K562 (cell line): ENCODE results near the gene SMG6. TPM values are rescaled to one million over a fixed set of nuclear protein-coding genes. Genes with fewer than 3 reads are reported as not detected.

Source experiments
- ATAC-seq: fragments of 200-7000 bp; cut with Tn5 transposase; 3 replicates; pipeline ENCODE4 v1.9.1; 2020; ENCODE audit warnings: moderate library complexity
- BruUV-seq: library from RNA; stranded (reverse); fragments of 400-500 nt; replicated peaks from 2 replicates; lab custom pipeline; 2021; lab: Mats Ljungman, UMichigan
- CTCF ChIA-PET: fragments of 300-600 bp; formaldehyde crosslinking; extraction: SDS; loops from one replicate; lab custom pipeline; 2021; ENCODE audit warnings: low intra/inter-chr PET ratio; lab: Yijun Ruan, JAX
- POLR2A ChIA-PET: fragments of 300-600, 350-650 bp; sonication (Branson Sonifier 250); formaldehyde crosslinking; extraction: SDS; loops from one replicate; lab custom pipeline; 2021; ENCODE audit warnings: antibody characterized with exemption, inconsistent platforms; lab: Yijun Ruan, JAX
- DNase-seq, 4 experiments: peaks; one replicate each; pipeline versions ENCODE4 v3.0.0 to v3.0.0-alpha.2; 2011 to 2018; ENCODE audit warnings: low spot score in 3 of 4, mixed read lengths in 3 of 4; ENCODE audit errors: extremely low read depth in 1 of 4
- FAIRE-seq: peaks from 2 replicates; lab custom pipeline; 2011; peaks lifted over from hg19 to GRCh38; lab: Jason Lieb, UNC
- H2AFZ ChIP-seq: 2 replicates; pipeline ENCODE4 v1.6.0; 2011; ENCODE audit warnings: low read depth, low read length, control low read depth, inconsistent platforms
- H3K27ac ChIP-seq: fragments of 200-600 bp; 3 replicates; pipeline ENCODE4 v1.8.0; 2011; ENCODE audit warnings: low read depth, mild to moderate bottlenecking, control low read depth, inconsistent platforms, low read length, moderate library complexity, mixed read lengths; ENCODE audit errors: extremely low read depth
- H3K27me3 ChIP-seq, 2 experiments: fragments of 300-600 bp in 1 of 2; 2 replicates in 1 of 2; 3 replicates in 1 of 2; pipeline versions ENCODE4 v1.6.0 to v1.8.0; 2011; ENCODE audit warnings: inconsistent platforms in 2 of 2, low read length in 2 of 2, mild to moderate bottlenecking in 1 of 2, mixed read lengths in 1 of 2, moderate library complexity in 1 of 2; ENCODE audit not compliant: control insufficient read depth in 2 of 2, insufficient read depth in 2 of 2
- H3K36me3 ChIP-seq: fragments of 300-600 bp; 3 replicates; pipeline ENCODE4 v1.8.0; 2011; ENCODE audit warnings: mild to moderate bottlenecking, low read length, inconsistent platforms; ENCODE audit not compliant: control insufficient read depth, insufficient read depth
- H3K4me1 ChIP-seq, 2 experiments: fragments of 200-600 bp in 1 of 2; replicated peaks in 1 of 2; 2 replicates in 1 of 2; 3 replicates in 1 of 2; pipeline versions ENCODE4 v1.5.1 to v1.8.0; 2011; ENCODE audit warnings: inconsistent platforms in 2 of 2, low read length in 2 of 2, mild to moderate bottlenecking in 1 of 2, mixed read lengths in 1 of 2, moderate library complexity in 1 of 2; ENCODE audit not compliant: control insufficient read depth in 2 of 2, insufficient read depth in 2 of 2
- H3K4me2 ChIP-seq: 2 replicates; pipeline ENCODE4 v1.6.1; 2011; ENCODE audit warnings: low read length, control low read depth, inconsistent platforms, mixed read lengths; ENCODE audit not compliant: insufficient read depth
- H3K4me3 ChIP-seq: fragments of 200-600 bp; sonication (generic), shearing (Covaris generic); 2 replicates; pipeline ENCODE4 v1.5.1; 2016; ENCODE audit warnings: control low read depth, inconsistent platforms
- H3K79me2 ChIP-seq: fragments of 200-600 bp; 3 replicates; pipeline ENCODE4 v1.8.0; 2011; ENCODE audit warnings: low read length, inconsistent platforms; ENCODE audit not compliant: control insufficient read depth, insufficient read depth
- H3K9ac ChIP-seq, 2 experiments: 2 replicates each; pipeline versions ENCODE4 v1.6.0 to v1.6.1; 2011; ENCODE audit warnings: low read depth in 2 of 2, low read length in 2 of 2, control low read depth in 1 of 2, inconsistent platforms in 1 of 2, mild to moderate bottlenecking in 1 of 2, mixed read lengths in 1 of 2; ENCODE audit not compliant: insufficient read depth in 1 of 2
- H3K9me1 ChIP-seq: one replicate; pipeline ENCODE4 v1.6.0; 2011; ENCODE audit warnings: inconsistent platforms, mild to moderate bottlenecking, low read length, moderate library complexity; ENCODE audit not compliant: control insufficient read depth, insufficient read depth
- H3K9me3 ChIP-seq: replicated peaks from 2 replicates; pipeline ENCODE4 v1.5.1; 2011; ENCODE audit warnings: low read depth, low read length, inconsistent platforms; ENCODE audit not compliant: control insufficient read depth, insufficient read depth
- H4K20me1 ChIP-seq: replicated peaks from 2 replicates; pipeline ENCODE4 v1.6.1; 2011; ENCODE audit warnings: low read length, inconsistent platforms, mixed read lengths; ENCODE audit not compliant: control insufficient read depth, insufficient read depth
- ATF1 ChIP-seq, 2 experiments: fragments of 450-650 bp in 1 of 2; IDR thresholded peaks; 2 replicates each; pipeline ENCODE4 v1.6.1; 2016; ENCODE audit warnings: missing compliant biosample characterization in 1 of 2, missing genetic modification characterization in 1 of 2
- ATF7 ChIP-seq: fragments of 450-650 bp; IDR thresholded peaks from 2 replicates; pipeline ENCODE4 v1.7.1; 2014; ENCODE audit warnings: mild to moderate bottlenecking, moderate library complexity
- DACH1 ChIP-seq: fragments of 450-650 bp; IDR thresholded peaks from 2 replicates; pipeline ENCODE4 v1.6.1; 2018; ENCODE audit not compliant: partially characterized antibody
- HDAC3 ChIP-seq: fragments of 450-650 bp; IDR thresholded peaks from 2 replicates; pipeline ENCODE4 v1.6.1; 2018; ENCODE audit warnings: borderline replicate concordance, mild to moderate bottlenecking, moderate library complexity; ENCODE audit not compliant: partially characterized antibody
- JUND ChIP-seq, 2 experiments: IDR thresholded peaks; 2 replicates in 1 of 2; 3 replicates in 1 of 2; pipeline ENCODE4 v1.6.1; 2011; ENCODE audit warnings: borderline replicate concordance in 2 of 2, low read depth in 2 of 2, low read length in 2 of 2, improper control_type of control experiment in 1 of 2, missing biosample characterization in 1 of 2, missing genetic modification characterization in 1 of 2, missing genetic modification reagents in 1 of 2
- LCOR ChIP-seq: sonication (generic); formaldehyde crosslinking; IDR thresholded peaks from 2 replicates; pipeline ENCODE4 v1.8.0; 2022; ENCODE audit warnings: mild to moderate bottlenecking, missing genetic modification reagents
- POLR2B ChIP-seq: fragments of 450-650 bp; IDR thresholded peaks from 2 replicates; pipeline ENCODE4 v1.6.1; 2018; ENCODE audit warnings: low read depth; ENCODE audit not compliant: partially characterized antibody
- POLR2H ChIP-seq: IDR thresholded peaks from 2 replicates; pipeline ENCODE4 v1.6.1; 2016; ENCODE audit warnings: missing genetic modification characterization, low read depth, mild to moderate bottlenecking, control low read depth, missing compliant biosample characterization, moderate library complexity
- ZNF24 ChIP-seq: fragments of 450-650 bp; IDR thresholded peaks from 2 replicates; pipeline ENCODE4 v1.6.1; 2016
- ZNF586 ChIP-seq: fragments of 450-650 bp; formaldehyde crosslinking; conservative IDR thresholded peaks from 2 replicates; pipeline ENCODE4 v1.4.0; 2020; ENCODE audit warnings: mild to moderate bottlenecking, moderate library complexity
- ZNF707 ChIP-seq: fragments of 250-450 bp; sonication (Bioruptor Pico); conservative IDR thresholded peaks from 2 replicates; pipeline ENCODE4 v1.8.0; 2022; ENCODE audit warnings: inconsistent platforms, mild to moderate bottlenecking, moderate library complexity
- WGBS: fragments of 100-300 bp; shearing (Covaris generic); methylation state at CpG from one replicate; pipeline ENCODE4 v1.1.6; 2016; ENCODE audit warnings: low coverage, mixed read lengths; ENCODE audit not compliant: insufficient coverage; ENCODE audit errors: missing lambda C conversion rate; 5-methylcytosine and 5-hydroxymethylcytosine counted together
- in situ Hi-C: fragments of 300-500 bp; cut with MboI; formaldehyde crosslinking; loops from 4 replicates; pipeline ENCODE4 v1.15.0; 2018; ENCODE audit warnings: inconsistent platforms, mixed read lengths
- intact Hi-C: fragments of 100-400 bp; cut with micrococcal nuclease; formaldehyde crosslinking; loops from 2 replicates; pipeline ENCODE4 v1.14.2; 2022
- polyA plus RNA-seq, 8 experiments: library from polyadenylated mRNA; depleted of rRNA in 4 of 8; stranded (reverse) in 5 of 8; unstranded in 3 of 8; fragments of >200 nt; fragmentation: Nextera tagmentation in 2 of 8; fragmentation: Illumina TruSeq in 1 of 8; extraction: Ambion mirVana in 2 of 8; extraction: Trizol in 1 of 8; gene quantifications; 2 replicates each; pipeline versions ENCODE4 v1.2.1 to v1.2.3, GENCODE V29; 2011 to 2014; ENCODE audit warnings: inconsistent platforms in 1 of 8, missing spikeins in 1 of 8
- total RNA-seq, 7 experiments: library from RNA; depleted of rRNA in 6 of 7; stranded (reverse); fragments of >200 nt in 6 of 7; fragmentation: Illumina TruSeq in 2 of 7; extraction: Trizol in 2 of 7; gene quantifications; 2 replicates each; pipeline versions ENCODE4 v1.2.1 to v1.2.3, GENCODE V29; 2011 to 2021; ENCODE audit warnings: low replicate concordance in 1 of 7
- TF ChIP-seq, protein P1 (sequence below): fragments of 250-450 bp; sonication (Bioruptor Pico); IDR thresholded peaks from 2 replicates; pipeline ENCODE4 v1.5.1; 2021; ENCODE audit warnings: mild to moderate bottlenecking
- TF ChIP-seq, protein P2 (sequence below): fragments of 250-450 bp; sonication (Bioruptor Pico); IDR thresholded peaks from 2 replicates; pipeline ENCODE4 v1.5.0; 2020; ENCODE audit warnings: mild to moderate bottlenecking, borderline replicate concordance
- TF ChIP-seq, protein P3 (sequence below): sonication (generic); formaldehyde crosslinking; IDR thresholded peaks from 2 replicates; pipeline ENCODE4 v1.8.1; 2023; ENCODE audit warnings: mild to moderate bottlenecking, missing genetic modification reagents

Gene SMG6
- total and polyA plus RNA-seq, 9 of the 15 experiments (the other 6 are each of a cell fraction or from before 2014, with no cell fraction given): 0.44 to 13.9 (median 6.0) TPM

DNA sequence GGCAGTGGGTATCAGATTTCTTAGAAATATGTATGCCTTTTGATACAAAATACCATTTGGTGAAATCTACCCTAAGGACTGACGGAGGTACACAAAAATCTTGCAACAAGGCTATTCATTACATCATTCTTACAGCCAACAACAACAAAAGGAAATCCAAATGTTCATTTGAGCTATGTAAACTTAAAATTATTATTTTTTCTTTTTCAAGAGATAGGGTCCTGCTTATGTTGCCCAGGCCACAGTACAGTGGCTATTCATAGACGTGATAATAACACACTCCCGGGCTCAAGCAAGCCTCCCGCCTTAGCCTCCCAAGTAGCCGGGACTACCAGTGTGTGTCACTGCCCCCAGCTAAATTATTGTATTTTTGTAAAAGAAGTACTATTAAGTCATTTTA lies 9.2 kb upstream of the SMG6 start (continued):
- TF ChIP-seq POLR2H (tag): no peak
- TF ChIP-seq, protein P1, sequence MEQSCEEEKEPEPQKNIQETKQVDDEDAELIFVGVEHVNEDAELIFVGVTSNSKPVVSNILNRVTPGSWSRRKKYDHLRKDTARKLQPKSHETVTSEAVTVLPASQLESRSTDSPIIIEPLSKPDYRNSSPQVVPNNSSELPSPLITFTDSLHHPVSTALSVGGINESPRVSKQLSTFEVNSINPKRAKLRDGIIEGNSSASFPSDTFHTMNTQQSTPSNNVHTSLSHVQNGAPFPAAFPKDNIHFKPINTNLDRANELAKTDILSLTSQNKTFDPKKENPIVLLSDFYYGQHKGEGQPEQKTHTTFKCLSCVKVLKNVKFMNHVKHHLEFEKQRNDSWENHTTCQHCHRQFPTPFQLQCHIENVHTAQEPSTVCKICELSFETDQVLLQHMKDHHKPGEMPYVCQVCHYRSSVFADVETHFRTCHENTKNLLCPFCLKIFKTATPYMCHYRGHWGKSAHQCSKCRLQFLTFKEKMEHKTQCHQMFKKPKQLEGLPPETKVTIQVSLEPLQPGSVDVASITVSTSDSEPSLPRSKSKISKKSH (CRISPR knock-in tag): no peak

DNA sequence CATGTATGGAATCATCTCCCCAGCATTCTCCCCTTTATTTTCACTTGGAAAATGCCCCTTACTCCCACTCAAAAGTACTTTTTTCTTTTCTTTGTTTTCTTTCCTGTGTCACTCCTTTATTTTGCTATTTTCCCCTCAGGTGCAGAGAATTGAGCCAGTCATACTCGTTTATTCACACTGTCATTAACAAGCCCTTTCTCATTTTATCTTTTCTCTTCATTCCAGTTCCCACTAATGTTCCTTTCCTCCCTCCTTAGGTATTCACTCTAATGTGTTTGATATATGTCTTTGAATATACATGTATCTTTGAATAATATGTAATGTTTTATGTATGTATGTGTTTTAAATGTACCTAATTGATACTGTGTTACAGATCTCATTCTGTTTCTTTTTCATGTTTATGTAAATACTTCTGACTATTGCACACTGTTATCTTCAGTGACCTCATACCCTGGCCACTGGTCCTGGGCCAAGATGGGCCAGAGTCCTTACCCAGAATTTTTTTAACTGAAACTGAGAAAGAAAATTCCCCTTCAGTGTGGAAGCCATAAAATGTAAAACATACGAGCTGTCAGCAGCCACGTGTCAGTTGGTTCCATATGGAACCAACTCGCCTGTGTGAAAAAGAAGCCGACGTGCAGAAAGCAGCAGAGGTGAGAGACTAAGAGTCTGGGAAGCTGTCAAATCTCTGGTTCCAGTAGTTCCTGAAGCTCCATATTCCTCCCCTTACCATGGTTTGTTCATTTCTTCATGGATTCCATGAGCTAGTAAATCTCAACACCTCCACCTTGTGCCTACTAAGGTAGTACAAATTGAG lies 6.0 kb upstream of the SMG6 start:
- DNase-seq (no peak), FAIRE-seq (no peak), ATAC-seq (peak; percentile 68)
- Histone ChIP-seq H3K4me2 (no peak overlapping the region), H4K20me1 (no peaks in the 10 kb centered on the region), H3K9me1 (no peaks in the 10 kb centered on the region), H3K9ac (no peak overlapping the region), H3K79me2 (peaks cover 21% of the 10 kb centered on the region), H2AFZ (no peak overlapping the region), H3K27me3 (no peaks in the 10 kb centered on the region), H3K27ac (no peak overlapping the region), H3K36me3 (0 out of 3 replicates have a peak, but pooled peaks cover 6% of the 10 kb centered on the region), H3K4me3 (no peak overlapping the region), H3K4me1 (peaks cover 0 to 14% of the 10 kb centered on the region in 2 experiments; a peak in 2 of 5 replicates), H3K9me3 (no peaks in the 10 kb centered on the region)
- POLR2A ChIA-PET: no interaction called here
- CTCF ChIA-PET: no interaction called here
- in situ Hi-C loops (no loop called here), intact Hi-C loops (no loop called here)
- WGBS: 46% methylated on average over 6 of the region's 6 CpGs
- no TSS peak for BruUV-seq
- TF ChIP-seq ATF7 (peak; percentile 51), HDAC3 (no peak), DACH1 (no peak), JUND (IDR thresholded peaks at IDR 0.05; ENCODE audit: borderline replicate concordance, low read depth, low read length) (peak; percentile 15; the same call in 1 of the 2 replicates), JUND (tag; IDR thresholded peaks at IDR 0.05; ENCODE audit: borderline replicate concordance, low read depth, low read length) (no peak), POLR2B (no peak), ATF1 (CRISPR knock-in tag; IDR thresholded peaks at IDR 0.05) (no peak), ATF1 (tag; IDR thresholded peaks at IDR 0.05) (peak; percentile 34; the same call in 1 of the 2 replicates), LCOR (CRISPR knock-in tag) (no peak), ZNF707 (CRISPR knock-in tag) (no peak), ZNF586 (no peak), ZNF24 (no peak)
- TF ChIP-seq, protein P2, sequence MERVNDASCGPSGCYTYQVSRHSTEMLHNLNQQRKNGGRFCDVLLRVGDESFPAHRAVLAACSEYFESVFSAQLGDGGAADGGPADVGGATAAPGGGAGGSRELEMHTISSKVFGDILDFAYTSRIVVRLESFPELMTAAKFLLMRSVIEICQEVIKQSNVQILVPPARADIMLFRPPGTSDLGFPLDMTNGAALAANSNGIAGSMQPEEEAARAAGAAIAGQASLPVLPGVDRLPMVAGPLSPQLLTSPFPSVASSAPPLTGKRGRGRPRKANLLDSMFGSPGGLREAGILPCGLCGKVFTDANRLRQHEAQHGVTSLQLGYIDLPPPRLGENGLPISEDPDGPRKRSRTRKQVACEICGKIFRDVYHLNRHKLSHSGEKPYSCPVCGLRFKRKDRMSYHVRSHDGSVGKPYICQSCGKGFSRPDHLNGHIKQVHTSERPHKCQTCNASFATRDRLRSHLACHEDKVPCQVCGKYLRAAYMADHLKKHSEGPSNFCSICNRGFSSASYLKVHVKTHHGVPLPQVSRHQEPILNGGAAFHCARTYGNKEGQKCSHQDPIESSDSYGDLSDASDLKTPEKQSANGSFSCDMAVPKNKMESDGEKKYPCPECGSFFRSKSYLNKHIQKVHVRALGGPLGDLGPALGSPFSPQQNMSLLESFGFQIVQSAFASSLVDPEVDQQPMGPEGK (CRISPR knock-in tag): no peak
- TF ChIP-seq, protein P3, sequence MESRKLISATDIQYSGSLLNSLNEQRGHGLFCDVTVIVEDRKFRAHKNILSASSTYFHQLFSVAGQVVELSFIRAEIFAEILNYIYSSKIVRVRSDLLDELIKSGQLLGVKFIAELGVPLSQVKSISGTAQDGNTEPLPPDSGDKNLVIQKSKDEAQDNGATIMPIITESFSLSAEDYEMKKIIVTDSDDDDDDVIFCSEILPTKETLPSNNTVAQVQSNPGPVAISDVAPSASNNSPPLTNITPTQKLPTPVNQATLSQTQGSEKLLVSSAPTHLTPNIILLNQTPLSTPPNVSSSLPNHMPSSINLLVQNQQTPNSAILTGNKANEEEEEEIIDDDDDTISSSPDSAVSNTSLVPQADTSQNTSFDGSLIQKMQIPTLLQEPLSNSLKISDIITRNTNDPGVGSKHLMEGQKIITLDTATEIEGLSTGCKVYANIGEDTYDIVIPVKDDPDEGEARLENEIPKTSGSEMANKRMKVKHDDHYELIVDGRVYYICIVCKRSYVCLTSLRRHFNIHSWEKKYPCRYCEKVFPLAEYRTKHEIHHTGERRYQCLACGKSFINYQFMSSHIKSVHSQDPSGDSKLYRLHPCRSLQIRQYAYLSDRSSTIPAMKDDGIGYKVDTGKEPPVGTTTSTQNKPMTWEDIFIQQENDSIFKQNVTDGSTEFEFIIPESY: no peak
